GM10847 (cell line): Measurements from ENCODE around the gene SLC43A1.

ENCODE experiments used
- POLR2A ChIP-seq: IDR thresholded peaks from 2 replicates; pipeline ENCODE4 v1.6.1; 2011; ENCODE audit not compliant: insufficient read length; ENCODE audit errors: extremely low read depth

The SLC43A1 gene

DNA sequence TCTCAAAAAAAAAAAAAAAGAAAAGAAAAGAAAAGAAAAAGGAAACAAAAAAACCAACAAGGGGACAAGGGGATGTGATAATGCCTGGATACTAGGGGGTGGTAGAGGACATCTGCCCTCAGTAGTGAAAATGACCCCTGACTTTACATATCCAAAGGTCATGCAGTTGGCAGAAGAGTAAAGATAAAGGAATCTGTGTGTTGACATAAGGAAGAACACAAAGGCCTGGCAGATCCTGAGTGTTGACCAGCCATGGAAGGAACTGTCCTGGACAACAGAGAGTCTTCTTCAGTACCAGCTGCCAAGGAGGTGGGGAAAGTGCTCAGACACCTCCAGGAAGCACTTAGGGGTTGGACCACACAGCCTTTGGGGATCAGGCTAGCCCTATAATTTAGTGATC, 12.6 kb downstream of the SLC43A1 start:
- no peak for TF ChIP-seq POLR2A

DNA sequence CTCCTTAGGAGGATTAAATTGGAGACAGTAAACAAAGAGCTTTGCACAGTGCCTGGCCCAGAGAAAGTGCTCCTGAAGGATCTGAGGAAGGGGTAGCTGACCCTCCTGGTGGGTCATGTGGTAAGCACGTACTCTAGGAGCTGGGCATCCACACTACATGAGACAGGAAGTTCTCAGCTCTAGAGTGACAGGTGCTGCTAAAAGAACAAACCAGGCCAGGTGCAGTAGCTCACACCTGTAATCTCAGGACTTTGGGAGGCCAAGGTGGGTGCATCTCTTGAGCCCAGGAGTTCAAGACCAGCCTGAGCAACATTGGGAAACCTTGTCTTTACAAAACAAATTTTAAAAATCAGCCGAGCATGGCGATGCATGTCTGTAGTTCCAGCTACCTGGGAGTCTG, 13.1 kb downstream of the SLC43A1 start:
- no peak for TF ChIP-seq POLR2A

DNA sequence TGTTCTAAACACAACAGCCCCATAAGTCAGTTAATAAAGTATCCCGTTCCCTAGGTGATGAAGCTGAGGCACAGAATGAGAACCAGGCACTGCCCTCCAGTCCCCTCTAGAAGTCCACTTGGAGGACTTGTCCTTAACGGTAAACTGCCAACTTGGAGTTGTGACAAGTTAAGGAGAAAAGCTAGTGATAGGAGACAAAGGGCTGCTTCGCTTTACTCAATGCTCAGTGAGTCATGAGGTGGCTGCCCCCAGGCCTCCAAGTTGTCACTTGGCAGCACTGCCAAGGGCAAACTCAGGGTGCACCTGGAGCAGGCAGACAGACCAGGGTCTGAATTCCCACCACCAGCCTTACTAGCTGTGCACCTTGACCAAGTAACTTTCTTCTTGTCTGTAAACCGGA, 13.5 kb downstream of the SLC43A1 start:
- TF ChIP-seq POLR2A = no peak

DNA sequence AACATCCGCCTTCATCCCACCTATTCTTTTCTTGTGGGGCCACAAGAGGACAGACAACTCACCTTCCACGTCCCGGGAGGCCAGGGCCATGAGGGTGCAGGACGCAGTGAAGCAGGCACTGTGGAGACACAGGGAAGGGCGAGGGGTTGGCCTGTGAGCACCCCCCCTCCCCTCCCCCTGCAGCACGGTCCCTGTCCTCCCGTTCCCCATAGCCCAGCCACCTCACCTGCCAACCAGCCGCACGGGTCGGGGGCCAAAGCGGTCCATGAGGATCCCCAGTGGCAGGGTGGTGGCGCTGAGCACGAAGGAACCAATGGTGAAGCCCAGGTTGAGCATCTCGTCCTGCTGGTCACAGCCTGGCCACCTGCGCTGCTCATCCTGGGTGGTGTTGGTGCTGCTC, 14.6 kb downstream of the SLC43A1 start:
- TF ChIP-seq POLR2A = no peak

GRCh38 chr11:57500515-57500914, 15.0 kb downstream of the SLC43A1 start:
- TF ChIP-seq POLR2A = no peak

DNA sequence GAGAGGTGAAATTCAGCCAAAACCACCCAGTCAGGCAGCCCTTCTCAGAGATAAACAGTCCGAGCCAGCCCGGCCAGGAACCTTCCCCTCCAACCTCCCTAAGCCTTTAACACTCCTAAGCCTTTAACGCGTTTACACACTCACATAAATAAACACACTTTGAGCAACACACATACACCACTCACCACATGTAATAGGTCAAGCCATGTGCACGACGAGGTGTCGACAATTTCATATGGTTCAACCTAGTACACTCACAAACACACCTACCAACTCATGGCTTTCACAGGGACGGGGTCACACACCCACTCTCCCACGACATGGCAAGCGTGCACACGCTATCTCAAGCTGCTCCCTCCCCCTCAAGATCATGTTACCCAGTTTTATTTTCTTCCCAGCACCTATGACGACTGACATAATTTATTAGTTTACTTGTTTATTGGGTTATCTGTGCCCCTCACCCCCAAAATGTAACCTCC, 15.5 kb downstream of the SLC43A1 start:
- no peak for TF ChIP-seq POLR2A

DNA sequence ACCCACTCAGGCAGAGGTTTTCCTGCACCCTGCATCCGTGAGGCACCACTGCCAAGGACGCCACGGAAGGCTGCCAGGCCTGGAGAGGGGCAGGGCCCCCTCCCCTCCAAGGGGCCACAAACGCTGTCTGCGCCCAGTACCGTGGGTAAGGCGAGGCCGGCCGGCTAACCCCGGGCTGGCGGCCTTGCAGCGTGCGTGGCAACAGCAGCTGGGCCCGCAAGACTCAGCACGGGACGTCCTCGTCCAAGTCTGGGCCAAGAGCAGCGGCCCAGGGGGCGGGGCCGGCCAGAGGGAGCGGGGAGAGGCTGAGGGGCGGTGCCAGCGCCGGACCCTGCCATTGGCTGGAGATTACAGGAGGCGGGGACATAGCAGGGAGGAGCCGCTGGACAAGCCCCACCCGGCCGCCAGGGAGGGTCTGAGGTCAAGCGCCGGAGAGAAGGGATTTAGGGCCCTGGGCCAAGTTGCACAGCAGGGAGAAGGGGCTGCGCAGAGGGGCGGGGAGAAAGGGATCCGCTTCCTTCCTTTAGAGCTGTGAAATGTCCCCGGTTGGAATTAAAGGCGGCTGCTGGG, 16.0 kb downstream of the SLC43A1 start:
- TF ChIP-seq POLR2A = no peak

DNA sequence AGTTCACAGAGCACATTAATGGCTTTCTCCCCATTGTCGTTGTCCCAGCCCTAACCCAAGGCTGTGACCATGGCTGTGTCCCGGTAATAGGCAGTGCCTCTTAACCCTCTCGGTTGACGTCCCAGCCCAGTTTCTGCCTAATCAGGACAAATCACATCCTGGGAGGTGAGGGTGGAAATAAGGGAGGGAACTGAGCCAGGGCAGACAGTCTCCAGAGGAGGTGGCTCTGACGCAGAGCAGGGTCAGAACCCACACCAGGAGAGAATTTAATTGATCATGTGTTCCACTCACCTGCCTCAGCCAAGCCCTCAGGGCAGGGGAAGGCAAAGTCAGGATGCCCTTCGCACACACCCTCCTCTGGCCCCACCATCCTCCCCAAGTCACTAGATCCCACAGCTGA, 17.0 kb downstream of the SLC43A1 start:
- no peak for TF ChIP-seq POLR2A

GRCh38 chr11:57497303-57498247, 17.9 kb downstream of the SLC43A1 start:
- TF ChIP-seq POLR2A = no peak

- TF ChIP-seq POLR2A = no peak
These were observed 19.2 kb downstream of the SLC43A1 start for GRCh38 chr11:57496109-57496820.

DNA sequence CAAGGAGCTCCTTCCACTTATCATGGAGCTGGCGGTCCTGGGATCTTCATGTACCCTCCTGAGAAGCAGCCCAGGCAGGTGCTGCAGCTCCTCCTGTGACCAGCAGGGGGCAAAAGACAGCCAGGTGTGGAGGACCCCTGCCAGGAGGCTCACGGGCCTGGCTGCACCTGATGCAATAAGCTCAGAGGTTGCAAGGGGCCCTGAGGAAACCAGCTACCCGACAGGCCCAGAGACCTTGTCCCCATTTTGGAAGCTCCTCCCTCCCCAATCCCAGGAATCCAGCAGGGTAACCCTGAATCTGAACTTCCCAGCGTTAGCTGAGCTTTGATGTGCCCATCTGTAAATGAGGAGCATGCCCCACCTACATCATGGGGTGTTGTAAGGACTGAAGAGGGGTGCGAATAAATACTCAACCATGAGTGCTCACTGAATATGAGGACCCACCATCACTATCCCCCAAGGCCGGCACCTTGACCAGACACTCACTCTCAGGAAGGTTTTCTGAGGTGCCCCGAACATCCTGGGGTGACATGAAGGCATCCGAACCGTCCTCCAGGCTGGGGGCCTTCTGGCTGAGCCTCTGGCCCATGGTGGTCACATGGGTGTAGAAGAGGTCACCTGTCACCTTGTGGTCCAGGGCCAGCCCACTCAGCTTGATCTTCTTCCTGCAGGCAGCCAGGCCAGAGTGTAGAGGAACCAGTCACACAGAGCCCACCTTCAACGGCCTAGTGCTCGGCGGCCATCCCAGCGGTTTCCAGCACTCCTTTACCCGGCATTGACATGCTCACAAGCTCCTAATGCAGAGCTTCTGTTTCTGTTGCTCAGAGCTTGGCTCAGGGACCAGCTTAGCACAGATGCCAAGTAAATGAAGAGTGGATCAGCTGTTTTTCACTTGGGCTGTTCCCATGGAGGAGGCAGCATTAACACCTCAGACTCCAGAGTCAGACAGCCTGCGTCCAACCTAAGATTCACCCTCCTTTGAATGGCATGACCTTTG, 21.7 kb downstream of the SLC43A1 start:
- TF ChIP-seq POLR2A = no peak

DNA sequence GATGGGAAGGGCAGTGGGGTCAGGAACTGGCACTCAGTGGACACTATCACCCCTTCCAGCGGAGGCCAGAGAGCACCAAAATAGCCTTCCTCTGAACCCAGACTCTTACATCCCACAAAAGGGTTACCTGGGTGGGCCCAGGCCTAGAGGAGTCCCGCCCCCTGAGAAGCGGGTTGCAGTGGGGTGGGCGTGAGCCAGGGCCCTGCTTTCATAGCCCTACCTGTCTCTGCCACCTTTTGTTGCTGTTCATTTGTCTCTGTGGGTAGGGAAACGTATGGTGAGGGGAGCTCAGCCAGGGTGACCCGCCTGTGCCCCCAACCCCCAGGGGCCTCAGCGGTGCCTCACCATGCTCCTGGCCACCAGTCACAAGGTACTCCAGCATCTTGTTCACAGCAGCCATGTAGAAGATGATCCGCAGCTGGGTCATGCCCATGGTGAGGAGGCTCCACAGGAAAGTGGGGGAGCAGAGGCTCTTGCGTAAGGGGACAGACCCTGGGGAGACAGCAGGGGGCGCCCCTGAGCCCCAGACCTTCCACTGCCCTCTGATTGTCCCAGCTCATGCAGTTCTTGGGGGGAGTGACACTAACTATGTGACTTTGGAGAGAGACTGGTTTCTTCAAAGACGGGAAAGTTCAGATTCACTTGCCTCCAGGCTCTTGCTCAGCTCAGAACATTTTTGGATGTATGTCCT, 24.0 kb downstream of the SLC43A1 start:
- TF ChIP-seq POLR2A = no peak

- no peak for TF ChIP-seq POLR2A
These were observed 24.9 kb downstream of the SLC43A1 start for GRCh38 chr11:57490456-57491248.

GRCh38 chr11:57487920-57488659, 27.4 kb downstream of the SLC43A1 start:
- no peak for TF ChIP-seq POLR2A
